Adipocyte (in vitro differentiated cells): Measurements from ENCODE around the gene ASTN2.
"Not testable (repeated sequence)": the region's sequence is repeated elsewhere in the genome, so short reads cannot be mapped to it uniquely, and the experiment has no call there.

Experiments
- DNase-seq: peaks from one replicate; pipeline ENCODE4 v3.0.0-alpha.2; 2015; ENCODE audit warnings: low read depth
- H3K27me3 ChIP-seq: replicated peaks from 2 replicates; pipeline ENCODE4 v1.7.0; 2013; ENCODE audit warnings: mild to moderate bottlenecking, low read length, moderate library complexity; ENCODE audit not compliant: control insufficient read depth, insufficient read depth
- H3K36me3 ChIP-seq: 2 replicates; pipeline ENCODE4 v1.7.0; 2013; ENCODE audit warnings: low read length, mild to moderate bottlenecking, moderate library complexity; ENCODE audit not compliant: control insufficient read depth, insufficient read depth, severe bottlenecking
- H3K4me1 ChIP-seq: 2 replicates; pipeline ENCODE4 v1.7.0; 2013; ENCODE audit warnings: mild to moderate bottlenecking, low read length, moderate library complexity; ENCODE audit not compliant: control insufficient read depth, insufficient read depth
- H3K4me3 ChIP-seq: 2 replicates; pipeline ENCODE4 v1.7.0; 2013; ENCODE audit warnings: mild to moderate bottlenecking, low read length, moderate library complexity
- H3K9ac ChIP-seq: 2 replicates; pipeline ENCODE4 v1.7.0; 2013; ENCODE audit warnings: mild to moderate bottlenecking, low read length, moderate library complexity
- H3K9me3 ChIP-seq: 2 replicates; pipeline ENCODE4 v1.7.0; 2013; ENCODE audit warnings: mild to moderate bottlenecking, low read length, moderate library complexity; ENCODE audit not compliant: control insufficient read depth

Gene ASTN2

GRCh38 chr9:116849721-116850120 is 565.1 kb downstream of the ASTN2 start:
- Histone ChIP-seq H3K9ac (no peak overlapping the region), H3K4me3 (no peak overlapping the region), H3K27me3 (peaks cover 22% of the 10 kb centered on the region), H3K9me3 (no peaks in the 10 kb centered on the region), H3K36me3 (no peaks in the 10 kb centered on the region), H3K4me1 (peaks cover 17% of the 10 kb centered on the region)
- DNase-seq: no peak

- Histone ChIP-seq H3K27me3 (peaks cover 22% of the 10 kb centered on the region), H3K4me3 (no peak overlapping the region), H3K9ac (no peak overlapping the region), H3K4me1 (peaks cover 18% of the 10 kb centered on the region), H3K36me3 (no peaks in the 10 kb centered on the region), H3K9me3 (no peaks in the 10 kb centered on the region)
- no peak for DNase-seq
These were observed 570.2 kb downstream of the ASTN2 start for GRCh38 chr9:116844621-116845020.

GRCh38 chr9:116843863-116844620 is 570.8 kb downstream of the ASTN2 start:
- H3K9me3 ChIP-seq: no peaks in the 10 kb centered on the region
- H3K27me3 ChIP-seq: peaks cover 22% of the 10 kb centered on the region
- DNase-seq: no peak
- peaks cover 16% of the 10 kb centered on the region for H3K4me1 ChIP-seq
- H3K4me3 ChIP-seq: no peak overlapping the region
- H3K36me3 ChIP-seq: no peaks in the 10 kb centered on the region
- H3K9ac ChIP-seq: no peak overlapping the region

GRCh38 chr9:116842658-116843057 is 572.2 kb downstream of the ASTN2 start:
- no peak overlapping the region for H3K4me3 ChIP-seq
- no peaks in the 10 kb centered on the region for H3K36me3 ChIP-seq
- H3K9me3 ChIP-seq: no peaks in the 10 kb centered on the region
- H3K4me1 ChIP-seq: peaks cover 7% of the 10 kb centered on the region
- H3K9ac ChIP-seq: no peak overlapping the region
- no peak for DNase-seq
- H3K27me3 ChIP-seq: peaks cover 13% of the 10 kb centered on the region

- H3K36me3 ChIP-seq, H3K4me1 ChIP-seq, DNase-seq, H3K9ac ChIP-seq, H3K9me3 ChIP-seq, H3K4me3 ChIP-seq: not testable (repeated sequence)
- peaks cover 16% of the 10 kb centered on the region for H3K27me3 ChIP-seq
These were observed 576.4 kb downstream of the ASTN2 start for GRCh38 chr9:116838468-116838867.

- Histone ChIP-seq H3K9ac (no peak overlapping the region), H3K27me3 (peaks cover 16% of the 10 kb centered on the region), H3K36me3 (no peaks in the 10 kb centered on the region), H3K9me3 (no peaks in the 10 kb centered on the region), H3K4me3 (no peak overlapping the region), H3K4me1 (no peaks in the 10 kb centered on the region)
- no peak for DNase-seq
These were observed 577.6 kb downstream of the ASTN2 start for GRCh38 chr9:116837018-116837989.

GRCh38 chr9:116830321-116830720 is 584.5 kb downstream of the ASTN2 start:
- H3K4me1 ChIP-seq, H3K9ac ChIP-seq, H3K27me3 ChIP-seq, H3K36me3 ChIP-seq, DNase-seq, H3K4me3 ChIP-seq, H3K9me3 ChIP-seq: not testable (repeated sequence)

GRCh38 chr9:116821633-116822229 is 593.1 kb downstream of the ASTN2 start:
- Histone ChIP-seq H3K27me3 (peaks cover 19% of the 10 kb centered on the region), H3K4me3 (no peak overlapping the region)
- DNase-seq: no peak

GRCh38 chr9:116819116-116819515 is 595.7 kb downstream of the ASTN2 start:
- Histone ChIP-seq H3K4me3 (no peak overlapping the region), H3K36me3 (no peaks in the 10 kb centered on the region), H3K9me3 (no peaks in the 10 kb centered on the region), H3K4me1 (no peaks in the 10 kb centered on the region), H3K27me3 (peaks cover 19% of the 10 kb centered on the region), H3K9ac (no peak overlapping the region)
- no peak for DNase-seq

More at GRCh38 chr9:116821633-116822229, 593.1 kb downstream of the ASTN2 start:
- no peak overlapping the region for H3K9ac ChIP-seq
- no peaks in the 10 kb centered on the region for H3K4me1 ChIP-seq
- H3K9me3 ChIP-seq: no peaks in the 10 kb centered on the region
- H3K36me3 ChIP-seq: no peaks in the 10 kb centered on the region

GRCh38 chr9:116817762-116818161 is 597.1 kb downstream of the ASTN2 start:
- Histone ChIP-seq H3K27me3 (peaks cover 16% of the 10 kb centered on the region), H3K36me3 (no peaks in the 10 kb centered on the region), H3K9me3 (no peaks in the 10 kb centered on the region)

GRCh38 chr9:116816484-116816883 is 598.4 kb downstream of the ASTN2 start:
- Histone ChIP-seq H3K4me3 (no peak overlapping the region), H3K9me3 (no peaks in the 10 kb centered on the region), H3K4me1 (no peaks in the 10 kb centered on the region), H3K27me3 (peaks cover 5% of the 10 kb centered on the region), H3K36me3 (no peaks in the 10 kb centered on the region), H3K9ac (no peak overlapping the region)
- DNase-seq: no peak

More at GRCh38 chr9:116817762-116818161, 597.1 kb downstream of the ASTN2 start:
- no peak for DNase-seq
- no peaks in the 10 kb centered on the region for H3K4me1 ChIP-seq
- no peak overlapping the region for H3K4me3 ChIP-seq
- H3K9ac ChIP-seq: no peak overlapping the region
